SK-N-SH (cell line): ENCODE data around the gene DNAH6. TPM values are rescaled to one million over a fixed set of nuclear protein-coding genes. Genes with fewer than 3 reads are reported as not detected.

Source experiments
- CTCF ChIA-PET: fragments of 300-600, 350-600 bp; formaldehyde crosslinking; extraction: SDS; loops from one replicate; lab custom pipeline; 2021; lab: Yijun Ruan, JAX
- POLR2A ChIA-PET: fragments of 350-600 bp; sonication (Branson Sonifier 250); formaldehyde crosslinking; extraction: SDS; loops from one replicate; lab custom pipeline; 2020; ENCODE audit warnings: antibody characterized with exemption, inconsistent platforms; lab: Yijun Ruan, JAX
- DNase-seq: peaks from one replicate; pipeline ENCODE4 v3.0.0; 2012
- H2AFZ ChIP-seq: fragments of 200-600 bp; sonication (generic); 2 replicates; pipeline ENCODE4 v1.8.1; 2016; ENCODE audit warnings: antibody characterized with exemption, mild to moderate bottlenecking, low read depth
- H3F3A ChIP-seq: fragments of 200-600 bp; sonication (generic); replicated peaks from 2 replicates; pipeline ENCODE3; 2016; ENCODE audit warnings: antibody characterized with exemption, mild to moderate bottlenecking; ENCODE audit not compliant: insufficient read depth
- H3K27ac ChIP-seq, 2 experiments: fragments of 200-500 bp in 1 of 2; fragments of 200-600 bp in 1 of 2; sonication (Bioruptor generic) in 1 of 2; sonication (generic), shearing (Covaris generic) in 1 of 2; 2 replicates each; pipeline versions ENCODE4 v1.5.1 to v1.6.1; 2014 to 2016; ENCODE audit warnings: low read depth in 2 of 2, inconsistent platforms in 1 of 2, low read length in 1 of 2, mild to moderate bottlenecking in 1 of 2, mixed read lengths in 1 of 2
- H3K27me3 ChIP-seq: fragments of 200-600 bp; sonication (generic), shearing (Covaris generic); 2 replicates; pipeline ENCODE4 v1.6.1; 2016; ENCODE audit warnings: mixed run types; ENCODE audit not compliant: insufficient read depth
- H3K36me3 ChIP-seq, 2 experiments: fragments of 200-500 bp in 1 of 2; fragments of 200-600 bp in 1 of 2; sonication (Bioruptor generic) in 1 of 2; sonication (generic) in 1 of 2; replicated peaks in 1 of 2; 2 replicates each; pipeline versions ENCODE3 to v1.5.1; 2014 to 2016; ENCODE audit warnings: low read length in 1 of 2, mild to moderate bottlenecking in 1 of 2; ENCODE audit not compliant: insufficient read depth in 2 of 2, control insufficient read depth in 1 of 2
- H3K4me1 ChIP-seq, 2 experiments: fragments of 200-500 bp in 1 of 2; fragments of 200-600 bp in 1 of 2; sonication (Bioruptor generic) in 1 of 2; sonication (generic), shearing (Covaris generic) in 1 of 2; 2 replicates each; pipeline versions ENCODE4 v1.5.1 to v1.6.1; 2014 to 2016; ENCODE audit warnings: low read depth in 1 of 2, low read length in 1 of 2, mixed run types in 1 of 2; ENCODE audit not compliant: insufficient read depth in 2 of 2, control insufficient read depth in 1 of 2
- H3K4me2 ChIP-seq: fragments of 200-600 bp; sonication (generic), shearing (Covaris generic); 2 replicates; pipeline ENCODE4 v1.6.1; 2017; ENCODE audit warnings: mixed run types
- H3K4me3 ChIP-seq, 2 experiments: fragments of 200-500 bp in 1 of 2; fragments of 200-600 bp in 1 of 2; sonication (Bioruptor generic) in 1 of 2; sonication (generic), shearing (Covaris generic) in 1 of 2; 2 replicates each; pipeline versions ENCODE4 v1.5.1 to v1.8.1; 2014 to 2016; ENCODE audit warnings: low read depth in 2 of 2, inconsistent platforms in 1 of 2, low read length in 1 of 2, mild to moderate bottlenecking in 1 of 2, mixed read lengths in 1 of 2, moderate library complexity in 1 of 2
- H3K79me2 ChIP-seq: fragments of 200-600 bp; sonication (generic); 2 replicates; pipeline ENCODE4 v1.8.1; 2017; ENCODE audit warnings: mild to moderate bottlenecking; ENCODE audit not compliant: insufficient read depth
- H3K9ac ChIP-seq: fragments of 200-600 bp; sonication (generic); 2 replicates; pipeline ENCODE4 v1.6.1; 2017; ENCODE audit warnings: mixed run types
- H3K9me2 ChIP-seq: fragments of 200-600 bp; sonication (generic); 2 replicates; pipeline ENCODE4 v1.6.1; 2017; ENCODE audit warnings: mixed run types
- H3K9me3 ChIP-seq: fragments of 200-600 bp; sonication (generic); 2 replicates; pipeline ENCODE4 v1.6.1; 2017; ENCODE audit warnings: mixed run types, mild to moderate bottlenecking, moderate library complexity
- H4K20me1 ChIP-seq: fragments of 200-600 bp; sonication (generic); 2 replicates; pipeline ENCODE4 v1.6.1; 2017; ENCODE audit warnings: mild to moderate bottlenecking, mixed run types; ENCODE audit not compliant: insufficient read depth
- CHD2 ChIP-seq: fragments of 150-350 bp; IDR thresholded peaks from 2 replicates; pipeline ENCODE4 v1.6.1; 2018; ENCODE audit warnings: low read length; ENCODE audit not compliant: partially characterized antibody
- ELF1 ChIP-seq: IDR thresholded peaks from 2 replicates; pipeline ENCODE4 v1.4.0; 2012
- EZH2phosphoT487 ChIP-seq: fragments of 200-600 bp; sonication (generic); IDR thresholded peaks from 2 replicates; pipeline ENCODE4 v1.6.1; 2017; ENCODE audit warnings: low read depth, mixed run types, mild to moderate bottlenecking, antibody characterized with exemption, moderate library complexity, borderline replicate concordance
- GATA2 ChIP-seq: sonication (generic); formaldehyde crosslinking; IDR thresholded peaks from 2 replicates; pipeline ENCODE4 v1.5.0; 2020; ENCODE audit warnings: mild to moderate bottlenecking, missing genetic modification reagents
- MEF2A ChIP-seq: IDR thresholded peaks from 2 replicates; pipeline ENCODE4 v1.4.0; 2012; ENCODE audit warnings: low read depth, borderline replicate concordance
- NFIC ChIP-seq: IDR thresholded peaks from 2 replicates; pipeline ENCODE4 v1.4.0; 2012; ENCODE audit warnings: borderline replicate concordance
- NRF1 ChIP-seq: IDR thresholded peaks from 2 replicates; pipeline ENCODE4 v1.6.1; 2012; ENCODE audit warnings: low read depth, mild to moderate bottlenecking, low read length
- RCOR1 ChIP-seq: fragments of 150-350 bp; IDR thresholded peaks from 2 replicates; pipeline ENCODE4 v1.6.1; 2017; ENCODE audit warnings: antibody characterized with exemption, low read length
- RXRA ChIP-seq: IDR thresholded peaks from 2 replicates; pipeline ENCODE4 v1.4.0; 2012; ENCODE audit warnings: low read depth, mild to moderate bottlenecking, borderline replicate concordance
- TEAD4 ChIP-seq: IDR thresholded peaks from 2 replicates; pipeline ENCODE4 v1.4.0; 2012; ENCODE audit warnings: mild to moderate bottlenecking, borderline replicate concordance; ENCODE audit not compliant: insufficient read depth
- YY1 ChIP-seq: IDR thresholded peaks from 2 replicates; pipeline ENCODE4 v1.4.0; 2012; ENCODE audit warnings: low read depth, mild to moderate bottlenecking
- WGBS: methylation state at CpG from one replicate; pipeline ENCODE4 v1.1.6; 2017; ENCODE audit warnings: low lambda C conversion rate; 5-methylcytosine and 5-hydroxymethylcytosine counted together
- polyA plus RNA-seq, 3 experiments: library from polyadenylated mRNA; depleted of rRNA; stranded (reverse); fragments of >200 nt; gene quantifications; 2 replicates each; pipeline ENCODE4 v1.2.3, GENCODE V29; 2012
- TF ChIP-seq, protein P1 (sequence below): fragments of 150-350 bp; IDR thresholded peaks from 2 replicates; pipeline ENCODE4 v1.6.1; 2017; ENCODE audit warnings: antibody characterized with exemption, low read length, low read depth, borderline replicate concordance
- TF ChIP-seq, protein P2 (sequence below): IDR thresholded peaks from 2 replicates; pipeline ENCODE4 v1.6.1; 2012; ENCODE audit warnings: mild to moderate bottlenecking, low read depth, low read length, moderate library complexity
- TF ChIP-seq, protein P3 (sequence below): IDR thresholded peaks from 2 replicates; pipeline ENCODE4 v1.4.0; 2012; ENCODE audit warnings: low read depth, borderline replicate concordance
- TF ChIP-seq, protein P4 (sequence below): IDR thresholded peaks from 2 replicates; pipeline ENCODE4; 2012
- TF ChIP-seq, protein P5 (sequence below): IDR thresholded peaks from 2 replicates; pipeline ENCODE4 v1.4.0; 2012; ENCODE audit warnings: low read depth, borderline replicate concordance
- TF ChIP-seq, protein P6 (sequence below): fragments of 150-350 bp; IDR thresholded peaks from 2 replicates; pipeline ENCODE4 v1.6.1; 2016; ENCODE audit warnings: mild to moderate bottlenecking, low read depth, low read length

Gene DNAH6
- polyA plus RNA-seq, 1 of the 3 experiments (the other 2 are of a cell fraction), result 0.03 TPM

DNA sequence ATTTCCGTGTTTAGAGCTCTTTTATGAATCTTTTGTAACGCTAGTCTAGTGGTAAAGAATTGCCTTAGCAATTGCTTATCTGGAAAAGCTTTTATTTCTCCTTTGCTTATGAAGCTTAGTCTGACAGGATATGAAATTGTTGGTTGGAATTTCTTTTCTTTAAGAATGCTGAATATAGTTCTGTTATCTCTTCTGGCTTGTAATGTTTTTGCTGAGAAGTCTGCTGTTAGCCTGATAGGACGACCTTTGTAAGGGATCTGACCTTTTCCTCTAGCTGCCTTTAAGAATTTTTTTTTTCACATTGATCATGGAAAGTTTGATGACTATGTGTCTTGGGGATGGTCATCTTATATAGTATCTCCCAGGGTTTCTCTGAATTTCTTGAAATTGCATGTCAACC lies 263.5 kb downstream of the DNAH6 start:
- Histone ChIP-seq H3K9me2 (no peaks in the 10 kb centered on the region; the same call in 1 of the 2 replicates), H3K9ac (no peak overlapping the region), H3K27me3 (no peaks in the 10 kb centered on the region), H4K20me1 (no peaks in the 10 kb centered on the region), H3F3A (no peaks in the 10 kb centered on the region), H3K4me1 (no peaks in the 10 kb centered on the region), H3K9me3 (no peaks in the 10 kb centered on the region), H3K27ac (no peak overlapping the region), H2AFZ (no peak overlapping the region), H3K36me3 (no peaks in the 10 kb centered on the region), H3K79me2 (no peaks in the 10 kb centered on the region), H3K4me3 (no peak overlapping the region), H3K4me2 (no peak overlapping the region)
- CTCF ChIA-PET, result no interaction called here
- POLR2A ChIA-PET, result no interaction called here
- WGBS, result 3% methylated on average over 3 of the region's 3 CpGs
- DNase-seq, result no peak
- TF ChIP-seq EZH2phosphoT487 (no peak), CHD2 (no peak), ELF1 (no peak), GATA2 (CRISPR knock-in tag) (no peak), NFIC (no peak), YY1 (no peak), RCOR1 (no peak)
- TF ChIP-seq, protein P1, sequence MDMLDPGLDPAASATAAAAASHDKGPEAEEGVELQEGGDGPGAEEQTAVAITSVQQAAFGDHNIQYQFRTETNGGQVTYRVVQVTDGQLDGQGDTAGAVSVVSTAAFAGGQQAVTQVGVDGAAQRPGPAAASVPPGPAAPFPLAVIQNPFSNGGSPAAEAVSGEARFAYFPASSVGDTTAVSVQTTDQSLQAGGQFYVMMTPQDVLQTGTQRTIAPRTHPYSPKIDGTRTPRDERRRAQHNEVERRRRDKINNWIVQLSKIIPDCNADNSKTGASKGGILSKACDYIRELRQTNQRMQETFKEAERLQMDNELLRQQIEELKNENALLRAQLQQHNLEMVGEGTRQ, result no peak

DNA sequence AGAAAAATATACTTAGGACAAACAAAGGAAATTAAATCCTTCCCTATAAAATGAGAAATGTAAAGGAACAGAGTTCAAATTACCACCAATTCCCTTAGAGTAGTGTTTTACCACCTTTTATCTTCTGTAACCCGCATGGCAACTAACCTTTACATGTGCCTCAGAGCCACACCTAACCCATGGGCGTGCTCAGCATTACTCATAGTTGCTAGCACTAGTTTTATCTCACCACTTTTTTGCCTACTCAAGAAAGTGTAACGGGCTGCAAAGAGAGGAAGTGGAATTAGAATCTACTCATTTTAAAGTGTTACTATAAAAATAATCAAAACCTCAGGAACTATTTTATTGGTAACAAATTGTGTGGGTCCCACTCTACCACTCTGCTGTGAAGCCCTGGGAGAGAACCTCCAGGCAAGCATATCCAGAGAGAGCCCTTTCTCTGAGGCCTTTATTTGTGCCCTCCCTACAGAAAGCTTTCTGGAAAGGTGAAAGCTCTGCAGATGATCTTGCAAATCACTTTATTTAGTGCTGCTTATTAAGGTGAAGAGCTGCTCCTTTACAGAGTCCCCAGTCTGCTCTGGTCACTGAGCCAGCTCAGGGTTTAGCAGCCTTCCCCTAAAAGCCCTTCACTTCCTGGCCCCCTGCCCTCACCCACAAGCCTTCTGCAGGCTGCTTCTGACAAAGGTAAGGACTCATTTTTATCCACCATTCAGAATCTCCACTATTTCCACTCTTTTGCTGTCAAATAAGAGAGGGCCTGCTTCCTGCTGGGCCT lies 265.8 kb downstream of the DNAH6 start:
- Histone ChIP-seq H3K79me2 (no peaks in the 10 kb centered on the region), H3K9ac (no peak overlapping the region), H3K27ac (no peak overlapping the region), H3K36me3 (no peaks in the 10 kb centered on the region), H3K4me2 (no peak overlapping the region), H3K9me2 (no peaks in the 10 kb centered on the region; the same call in 1 of the 2 replicates), H3F3A (no peaks in the 10 kb centered on the region), H2AFZ (no peak overlapping the region), H4K20me1 (no peaks in the 10 kb centered on the region), H3K4me3 (no peak overlapping the region), H3K27me3 (no peaks in the 10 kb centered on the region), H3K4me1 (no peaks in the 10 kb centered on the region), H3K9me3 (no peaks in the 10 kb centered on the region)
- ChIA-PET POLR2A (no interaction called here), CTCF (no interaction called here)
- no peak for DNase-seq
- 4% methylated on average over 3 of the region's 3 CpGs for WGBS
- TF ChIP-seq, protein P2, sequence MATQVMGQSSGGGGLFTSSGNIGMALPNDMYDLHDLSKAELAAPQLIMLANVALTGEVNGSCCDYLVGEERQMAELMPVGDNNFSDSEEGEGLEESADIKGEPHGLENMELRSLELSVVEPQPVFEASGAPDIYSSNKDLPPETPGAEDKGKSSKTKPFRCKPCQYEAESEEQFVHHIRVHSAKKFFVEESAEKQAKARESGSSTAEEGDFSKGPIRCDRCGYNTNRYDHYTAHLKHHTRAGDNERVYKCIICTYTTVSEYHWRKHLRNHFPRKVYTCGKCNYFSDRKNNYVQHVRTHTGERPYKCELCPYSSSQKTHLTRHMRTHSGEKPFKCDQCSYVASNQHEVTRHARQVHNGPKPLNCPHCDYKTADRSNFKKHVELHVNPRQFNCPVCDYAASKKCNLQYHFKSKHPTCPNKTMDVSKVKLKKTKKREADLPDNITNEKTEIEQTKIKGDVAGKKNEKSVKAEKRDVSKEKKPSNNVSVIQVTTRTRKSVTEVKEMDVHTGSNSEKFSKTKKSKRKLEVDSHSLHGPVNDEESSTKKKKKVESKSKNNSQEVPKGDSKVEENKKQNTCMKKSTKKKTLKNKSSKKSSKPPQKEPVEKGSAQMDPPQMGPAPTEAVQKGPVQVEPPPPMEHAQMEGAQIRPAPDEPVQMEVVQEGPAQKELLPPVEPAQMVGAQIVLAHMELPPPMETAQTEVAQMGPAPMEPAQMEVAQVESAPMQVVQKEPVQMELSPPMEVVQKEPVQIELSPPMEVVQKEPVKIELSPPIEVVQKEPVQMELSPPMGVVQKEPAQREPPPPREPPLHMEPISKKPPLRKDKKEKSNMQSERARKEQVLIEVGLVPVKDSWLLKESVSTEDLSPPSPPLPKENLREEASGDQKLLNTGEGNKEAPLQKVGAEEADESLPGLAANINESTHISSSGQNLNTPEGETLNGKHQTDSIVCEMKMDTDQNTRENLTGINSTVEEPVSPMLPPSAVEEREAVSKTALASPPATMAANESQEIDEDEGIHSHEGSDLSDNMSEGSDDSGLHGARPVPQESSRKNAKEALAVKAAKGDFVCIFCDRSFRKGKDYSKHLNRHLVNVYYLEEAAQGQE, result no peak
- TF ChIP-seq, protein P3, sequence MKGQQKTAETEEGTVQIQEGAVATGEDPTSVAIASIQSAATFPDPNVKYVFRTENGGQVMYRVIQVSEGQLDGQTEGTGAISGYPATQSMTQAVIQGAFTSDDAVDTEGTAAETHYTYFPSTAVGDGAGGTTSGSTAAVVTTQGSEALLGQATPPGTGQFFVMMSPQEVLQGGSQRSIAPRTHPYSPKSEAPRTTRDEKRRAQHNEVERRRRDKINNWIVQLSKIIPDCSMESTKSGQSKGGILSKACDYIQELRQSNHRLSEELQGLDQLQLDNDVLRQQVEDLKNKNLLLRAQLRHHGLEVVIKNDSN, result no peak
- TF ChIP-seq, protein P4, sequence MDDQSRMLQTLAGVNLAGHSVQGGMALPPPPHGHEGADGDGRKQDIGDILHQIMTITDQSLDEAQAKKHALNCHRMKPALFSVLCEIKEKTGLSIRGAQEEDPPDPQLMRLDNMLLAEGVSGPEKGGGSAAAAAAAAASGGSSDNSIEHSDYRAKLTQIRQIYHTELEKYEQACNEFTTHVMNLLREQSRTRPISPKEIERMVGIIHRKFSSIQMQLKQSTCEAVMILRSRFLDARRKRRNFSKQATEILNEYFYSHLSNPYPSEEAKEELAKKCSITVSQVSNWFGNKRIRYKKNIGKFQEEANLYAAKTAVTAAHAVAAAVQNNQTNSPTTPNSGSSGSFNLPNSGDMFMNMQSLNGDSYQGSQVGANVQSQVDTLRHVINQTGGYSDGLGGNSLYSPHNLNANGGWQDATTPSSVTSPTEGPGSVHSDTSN, result no peak
- TF ChIP-seq NRF1, result no peak
- no peak for TF ChIP-seq TEAD4
- no peak for TF ChIP-seq RCOR1
- no peak for TF ChIP-seq RXRA
- TF ChIP-seq YY1, result no peak
- TF ChIP-seq, protein P5, sequence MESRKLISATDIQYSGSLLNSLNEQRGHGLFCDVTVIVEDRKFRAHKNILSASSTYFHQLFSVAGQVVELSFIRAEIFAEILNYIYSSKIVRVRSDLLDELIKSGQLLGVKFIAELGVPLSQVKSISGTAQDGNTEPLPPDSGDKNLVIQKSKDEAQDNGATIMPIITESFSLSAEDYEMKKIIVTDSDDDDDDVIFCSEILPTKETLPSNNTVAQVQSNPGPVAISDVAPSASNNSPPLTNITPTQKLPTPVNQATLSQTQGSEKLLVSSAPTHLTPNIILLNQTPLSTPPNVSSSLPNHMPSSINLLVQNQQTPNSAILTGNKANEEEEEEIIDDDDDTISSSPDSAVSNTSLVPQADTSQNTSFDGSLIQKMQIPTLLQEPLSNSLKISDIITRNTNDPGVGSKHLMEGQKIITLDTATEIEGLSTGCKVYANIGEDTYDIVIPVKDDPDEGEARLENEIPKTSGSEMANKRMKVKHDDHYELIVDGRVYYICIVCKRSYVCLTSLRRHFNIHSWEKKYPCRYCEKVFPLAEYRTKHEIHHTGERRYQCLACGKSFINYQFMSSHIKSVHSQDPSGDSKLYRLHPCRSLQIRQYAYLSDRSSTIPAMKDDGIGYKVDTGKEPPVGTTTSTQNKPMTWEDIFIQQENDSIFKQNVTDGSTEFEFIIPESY, result no peak
- TF ChIP-seq, protein P6, sequence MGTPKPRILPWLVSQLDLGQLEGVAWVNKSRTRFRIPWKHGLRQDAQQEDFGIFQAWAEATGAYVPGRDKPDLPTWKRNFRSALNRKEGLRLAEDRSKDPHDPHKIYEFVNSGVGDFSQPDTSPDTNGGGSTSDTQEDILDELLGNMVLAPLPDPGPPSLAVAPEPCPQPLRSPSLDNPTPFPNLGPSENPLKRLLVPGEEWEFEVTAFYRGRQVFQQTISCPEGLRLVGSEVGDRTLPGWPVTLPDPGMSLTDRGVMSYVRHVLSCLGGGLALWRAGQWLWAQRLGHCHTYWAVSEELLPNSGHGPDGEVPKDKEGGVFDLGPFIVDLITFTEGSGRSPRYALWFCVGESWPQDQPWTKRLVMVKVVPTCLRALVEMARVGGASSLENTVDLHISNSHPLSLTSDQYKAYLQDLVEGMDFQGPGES, result no peak
- TF ChIP-seq MEF2A, result no peak
